Fibroblast of lung (primary cell): ENCODE data around the gene C6orf141. TPM values are rescaled to one million over a fixed set of nuclear protein-coding genes. Genes with fewer than 3 reads are reported as not detected.

ENCODE experiments used
- DNase-seq, 2 donors: peaks; one replicate each; pipeline versions ENCODE4 v3.0.0 to v3.0.0-alpha.2; 2010; ENCODE audit warnings: low read depth in 2 of 2
- H2AFZ ChIP-seq: 2 replicates; pipeline ENCODE4 v1.5.1; 2012; ENCODE audit warnings: low read length, control low read depth, inconsistent platforms
- H3K27ac ChIP-seq: 2 replicates; pipeline ENCODE4 v1.5.1; 2011; ENCODE audit warnings: low read length, control low read depth; ENCODE audit not compliant: insufficient read depth
- H3K27me3 ChIP-seq: 2 replicates; pipeline ENCODE4 v1.5.1; 2011; ENCODE audit warnings: mild to moderate bottlenecking, low read length; ENCODE audit not compliant: control insufficient read depth, insufficient read depth
- H3K36me3 ChIP-seq: 2 replicates; pipeline ENCODE4 v1.5.1; 2011; ENCODE audit warnings: low read length; ENCODE audit not compliant: control insufficient read depth, insufficient read depth
- H3K4me1 ChIP-seq: 2 replicates; pipeline ENCODE4 v1.5.1; 2011; ENCODE audit warnings: low read length; ENCODE audit not compliant: control insufficient read depth, insufficient read depth; ENCODE audit errors: extremely low read depth
- H3K4me2 ChIP-seq: 2 replicates; pipeline ENCODE4 v1.5.1; 2011; ENCODE audit warnings: low read length, control low read depth; ENCODE audit not compliant: insufficient read depth; ENCODE audit errors: extremely low read depth
- H3K4me3 ChIP-seq, 4 experiments: fragments of 200-600 bp in 1 of 4; sonication (generic) in 1 of 4; replicated peaks in 1 of 4; 2 replicates each; pipeline ENCODE4 v1.5.1; 2011 to 2016; ENCODE audit warnings: low read length in 4 of 4, low read depth in 3 of 4, mild to moderate bottlenecking in 3 of 4, control low read depth in 2 of 4, inconsistent platforms in 1 of 4, mixed read lengths in 1 of 4; ENCODE audit not compliant: insufficient read depth in 1 of 4; ENCODE audit errors: control extremely low read depth in 1 of 4
- H3K79me2 ChIP-seq: 2 replicates; pipeline ENCODE4 v1.5.1; 2012; ENCODE audit warnings: mild to moderate bottlenecking, low read length, inconsistent platforms; ENCODE audit not compliant: control insufficient read depth, insufficient read depth
- H3K9ac ChIP-seq: 2 replicates; pipeline ENCODE4 v1.5.1; 2011; ENCODE audit warnings: mild to moderate bottlenecking, low read length, control low read depth; ENCODE audit not compliant: insufficient read depth
- H3K9me3 ChIP-seq: 2 replicates; pipeline ENCODE4 v1.5.1; 2012; ENCODE audit warnings: low read depth, low read length; ENCODE audit not compliant: control insufficient read depth, insufficient read depth
- H4K20me1 ChIP-seq: 2 replicates; pipeline ENCODE4 v1.5.1; 2011; ENCODE audit warnings: low read length; ENCODE audit not compliant: control insufficient read depth, insufficient read depth; ENCODE audit errors: extremely low read depth
- CTCF ChIP-seq, 2 donors: IDR thresholded peaks in 1 of 2; conservative IDR thresholded peaks in 1 of 2; 1 replicate in 1 of 2; 2 replicates in 1 of 2; pipeline ENCODE4 v1.5.1; 2011 to 2012; ENCODE audit warnings: low read length in 2 of 2, control low read depth in 1 of 2, inconsistent platforms in 1 of 2, low read depth in 1 of 2, mild to moderate bottlenecking in 1 of 2
- EZH2 ChIP-seq: IDR thresholded peaks from 2 replicates; pipeline ENCODE4 v1.5.1; 2012; ENCODE audit warnings: low read length, control low read depth, mild to moderate bottlenecking; ENCODE audit errors: missing control alignments
- polyA plus RNA-seq, 2 donors: library from polyadenylated mRNA; depleted of rRNA in 1 of 2; stranded (reverse) in 1 of 2; unstranded in 1 of 2; fragments of >200 nt; gene quantifications; 2 replicates each; pipeline ENCODE4 v1.2.1, GENCODE V29; 2011 to 2012; ENCODE audit warnings: missing spikeins in 1 of 2
- total RNA-seq: library from RNA; depleted of rRNA; stranded (reverse); fragments of >200 nt; gene quantifications from 2 replicates; pipeline ENCODE4 v1.2.1, GENCODE V29; 2014

C6orf141 gene
- total and polyA plus RNA-seq, 2 donors (not counting 1 experiment from before 2014, with no cell fraction given) = 0.06 to 0.33 TPM

DNA sequence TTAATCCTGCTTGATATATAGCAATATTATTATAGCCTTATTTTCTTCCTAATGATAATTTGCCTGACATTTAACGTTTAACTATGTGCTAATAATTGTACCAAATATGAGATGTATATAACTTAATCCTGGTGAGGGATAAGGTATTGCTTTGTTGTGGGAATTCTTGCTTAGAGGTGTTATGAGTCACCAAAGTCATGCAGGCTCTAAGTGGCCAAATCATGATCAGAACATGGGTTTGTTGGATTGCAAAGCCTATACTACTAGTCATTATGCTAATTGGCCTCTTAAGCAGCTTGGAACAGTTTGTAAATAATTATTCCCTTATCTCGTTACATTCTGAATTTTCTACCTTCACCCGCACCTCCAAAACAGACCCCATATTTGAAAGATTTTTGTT, 21.9 kb upstream of the C6orf141 start:
- no peak for DNase-seq
- no peak overlapping the region for H3K27ac ChIP-seq
- no peaks in the 10 kb centered on the region for H4K20me1 ChIP-seq
- no peak overlapping the region for H2AFZ ChIP-seq
- H3K9ac ChIP-seq = no peak overlapping the region
- TF ChIP-seq EZH2 (no peak), CTCF (conservative IDR thresholded peaks at IDR 0.05 in 1 of 2, IDR thresholded peaks at IDR 0.05 in 1 of 2; ENCODE audit: low read depth in 1 of 2, low read length in 2 of 2) (no peak)
- no peaks in the 10 kb centered on the region for H3K4me1 ChIP-seq
- no peak overlapping the region for H3K4me2 ChIP-seq
- H3K36me3 ChIP-seq = no peaks in the 10 kb centered on the region
- no peaks in the 10 kb centered on the region for H3K79me2 ChIP-seq
- H3K4me3 ChIP-seq = no peak overlapping the region
- no peaks in the 10 kb centered on the region for H3K27me3 ChIP-seq
- no peaks in the 10 kb centered on the region for H3K9me3 ChIP-seq

DNA sequence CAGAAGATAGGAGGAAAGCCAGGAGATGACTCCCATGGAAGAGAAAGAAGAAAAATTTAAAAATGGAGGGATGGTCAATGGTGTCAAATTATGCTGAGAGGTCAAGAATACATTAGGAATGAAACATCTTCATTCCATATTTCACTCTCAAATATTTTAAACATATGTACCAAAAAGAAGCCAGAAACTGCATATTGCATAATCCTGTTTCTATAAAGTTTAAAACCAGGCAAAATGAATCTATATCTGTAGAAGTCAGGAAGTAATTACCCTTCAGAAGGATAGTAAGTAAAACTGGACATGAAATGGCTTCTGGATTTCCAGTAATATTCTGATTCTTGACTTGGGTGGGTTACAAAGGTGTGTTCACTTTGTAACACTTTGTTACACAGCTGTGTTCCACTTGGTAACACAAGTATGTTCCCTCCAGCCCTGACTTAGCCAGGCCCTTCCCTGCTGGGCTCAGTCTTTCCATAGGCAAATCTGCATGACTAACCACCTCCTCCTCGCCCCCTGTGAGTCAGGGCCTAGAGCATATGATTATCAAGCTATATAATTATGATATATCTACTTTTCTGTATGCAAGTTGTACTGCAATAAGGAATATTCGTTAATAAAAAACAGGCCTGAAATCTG, 20.2 kb upstream of the C6orf141 start:
- Histone ChIP-seq H3K4me3 (no peak overlapping the region), H3K4me1 (no peaks in the 10 kb centered on the region), H3K79me2 (no peaks in the 10 kb centered on the region), H3K9me3 (no peaks in the 10 kb centered on the region), H3K27ac (no peak overlapping the region), H3K27me3 (no peaks in the 10 kb centered on the region), H3K4me2 (no peak overlapping the region), H2AFZ (no peak overlapping the region), H3K9ac (no peak overlapping the region), H3K36me3 (no peaks in the 10 kb centered on the region), H4K20me1 (no peaks in the 10 kb centered on the region)
- no peak for DNase-seq
- TF ChIP-seq CTCF (conservative IDR thresholded peaks at IDR 0.05 in 1 of 2, IDR thresholded peaks at IDR 0.05 in 1 of 2; ENCODE audit: low read depth in 1 of 2, low read length in 2 of 2) = no peak
- no peak for TF ChIP-seq EZH2

DNA sequence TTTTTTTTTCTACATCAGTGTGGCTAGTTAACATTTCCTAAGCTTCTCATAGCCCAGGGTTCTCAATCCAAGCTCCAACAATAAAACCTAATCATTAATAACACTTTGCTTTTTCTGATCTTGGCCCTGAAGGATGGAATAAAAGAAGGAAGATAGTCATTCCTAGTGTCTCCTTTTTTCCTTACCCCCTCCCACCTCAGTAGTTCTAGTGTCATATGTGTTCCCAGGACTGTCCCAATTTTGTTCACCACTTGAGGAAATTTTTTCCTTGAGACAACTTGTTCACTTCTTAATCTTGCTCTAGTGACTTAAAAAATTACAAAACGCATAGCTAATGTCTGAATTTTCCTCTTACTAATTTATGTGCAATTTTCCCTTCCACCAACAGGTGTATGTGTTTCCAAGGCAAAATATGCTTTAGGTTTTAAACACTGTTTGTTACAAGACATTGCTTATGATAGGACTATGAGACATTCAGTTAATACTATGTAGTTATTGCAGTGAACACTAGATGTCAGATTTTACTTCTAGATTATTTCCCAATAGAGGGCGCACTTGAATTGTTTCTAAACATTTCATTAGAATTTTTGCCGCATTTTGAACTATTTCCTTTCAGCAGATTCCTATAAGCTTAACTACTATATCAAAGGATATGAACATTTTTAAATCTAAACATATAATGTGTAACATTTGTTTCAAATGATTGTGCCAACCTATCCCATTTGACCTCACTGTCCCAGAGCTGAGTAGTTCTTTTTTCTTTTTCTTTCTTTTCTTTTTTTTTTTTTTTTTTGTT, 18.5 kb upstream of the C6orf141 start:
- no peaks in the 10 kb centered on the region for H3K27me3 ChIP-seq
- peak overlapping the region; percentile 34 for H2AFZ ChIP-seq
- no peak overlapping the region for H3K9ac ChIP-seq
- no peaks in the 10 kb centered on the region for H3K9me3 ChIP-seq
- no peaks in the 10 kb centered on the region for H4K20me1 ChIP-seq
- no peak overlapping the region for H3K27ac ChIP-seq
- TF ChIP-seq CTCF (conservative IDR thresholded peaks at IDR 0.05 in 1 of 2, IDR thresholded peaks at IDR 0.05 in 1 of 2; ENCODE audit: low read depth in 1 of 2, low read length in 2 of 2) (peak; percentile 38 to 73), EZH2 (no peak)
- H3K79me2 ChIP-seq = no peaks in the 10 kb centered on the region
- peak overlapping the region in 2 of 4 experiments; percentile 47 to 51 for H3K4me3 ChIP-seq
- peak; percentile 67 to 77 for DNase-seq
- H3K36me3 ChIP-seq = no peaks in the 10 kb centered on the region
- peak overlapping the region; percentile 18 for H3K4me2 ChIP-seq
- no peaks in the 10 kb centered on the region for H3K4me1 ChIP-seq
